ENCODE data around the gene CBX8. TPM values are rescaled to one million over a fixed set of nuclear protein-coding genes. Genes with fewer than 3 reads are reported as not detected.
A peak's percentile ranks its signal among the peaks of the same experiment; 100 is the strongest.

CBX8 gene
- total and polyA plus RNA-seq, 2 of the 13 experiments (the other 11 are each of a cell fraction or from before 2014, with no cell fraction given), result 0.34 to 12.6 TPM

GRCh38 chr17:79832218-79833109, 35.6 kb upstream of the CBX8 start (continued):
- no peak; the same call in 1 of the 2 replicates for TF ChIP-seq RERE (CRISPR knock-in tag; IDR thresholded peaks at IDR 0.05; ENCODE audit: low read depth)
- peak; percentile 50; the same call in 1 of the 2 replicates for TF ChIP-seq ETV5 (CRISPR knock-in tag; IDR thresholded peaks at IDR 0.05; ENCODE audit: borderline replicate concordance)
- no peak for TF ChIP-seq ZBTB3 (CRISPR knock-in tag; IDR thresholded peaks at IDR 0.05; ENCODE audit: borderline replicate concordance, low read depth)
- TF ChIP-seq TEF (CRISPR knock-in tag; IDR thresholded peaks at IDR 0.05), result peak; percentile 53; the same call in 1 of the 2 replicates
- no peak for TF ChIP-seq MXD3 (CRISPR knock-in tag; IDR thresholded peaks at IDR 0.05)
- TF ChIP-seq MAZ (IDR thresholded peaks at IDR 0.05; ENCODE audit: borderline replicate concordance, low read depth, low read length), result peak; percentile 100
- TF ChIP-seq MAZ (CRISPR knock-in tag; IDR thresholded peaks at IDR 0.05; ENCODE audit: low read depth), result peak; percentile 97
- TF ChIP-seq KLF15 (CRISPR knock-in tag; IDR thresholded peaks at IDR 0.05; ENCODE audit: borderline replicate concordance), result peak; percentile 45; the same call in 1 of the 2 replicates
- TF ChIP-seq NCOR1 (IDR thresholded peaks at IDR 0.05; ENCODE audit: borderline replicate concordance, low read length), result peak; percentile 50; the same call in 1 of the 2 replicates
- TF ChIP-seq ZFP36L2 (CRISPR knock-in tag; IDR thresholded peaks at IDR 0.05), result no peak
- TF ChIP-seq TAF1 (CRISPR knock-in tag; IDR thresholded peaks at IDR 0.05), result peak; percentile 24; the same call in 1 of the 2 replicates
- peak; percentile 76 for TF ChIP-seq SAP130 (CRISPR knock-in tag; IDR thresholded peaks at IDR 0.05; ENCODE audit: low read depth)
- TF ChIP-seq IRX3 (CRISPR knock-in tag; IDR thresholded peaks at IDR 0.05; ENCODE audit: borderline replicate concordance, low read depth), result no peak
- no peak for TF ChIP-seq GMEB2 (CRISPR knock-in tag; IDR thresholded peaks at IDR 0.05; ENCODE audit: low read depth)
- TF ChIP-seq ELF4 (CRISPR knock-in tag; IDR thresholded peaks at IDR 0.05; ENCODE audit: borderline replicate concordance), result no peak
- TF ChIP-seq ZNF331 (CRISPR knock-in tag; IDR thresholded peaks at IDR 0.05), result peak; percentile 53; the same call in 1 of the 2 replicates
- peak; percentile 78; the same call in 1 of the 2 replicates for TF ChIP-seq ZNF816 (CRISPR knock-in tag; IDR thresholded peaks at IDR 0.05; ENCODE audit: borderline replicate concordance)
- no peak for TF ChIP-seq TERF1 (CRISPR knock-in tag; IDR thresholded peaks at IDR 0.05)
- TF ChIP-seq RBFOX2 (IDR thresholded peaks at IDR 0.05; ENCODE audit: low read depth, low read length), result peak; percentile 95

Data from HepG2 (cell line).